ENCODE measurements around the gene PRDM16. TPM values are rescaled to one million over a fixed set of nuclear protein-coding genes. Genes with fewer than 3 reads are reported as not detected.

Gene PRDM16
- total and polyA plus RNA-seq, 7 donors: 0.04 to 1.2 (median 0.31) TPM

DNA sequence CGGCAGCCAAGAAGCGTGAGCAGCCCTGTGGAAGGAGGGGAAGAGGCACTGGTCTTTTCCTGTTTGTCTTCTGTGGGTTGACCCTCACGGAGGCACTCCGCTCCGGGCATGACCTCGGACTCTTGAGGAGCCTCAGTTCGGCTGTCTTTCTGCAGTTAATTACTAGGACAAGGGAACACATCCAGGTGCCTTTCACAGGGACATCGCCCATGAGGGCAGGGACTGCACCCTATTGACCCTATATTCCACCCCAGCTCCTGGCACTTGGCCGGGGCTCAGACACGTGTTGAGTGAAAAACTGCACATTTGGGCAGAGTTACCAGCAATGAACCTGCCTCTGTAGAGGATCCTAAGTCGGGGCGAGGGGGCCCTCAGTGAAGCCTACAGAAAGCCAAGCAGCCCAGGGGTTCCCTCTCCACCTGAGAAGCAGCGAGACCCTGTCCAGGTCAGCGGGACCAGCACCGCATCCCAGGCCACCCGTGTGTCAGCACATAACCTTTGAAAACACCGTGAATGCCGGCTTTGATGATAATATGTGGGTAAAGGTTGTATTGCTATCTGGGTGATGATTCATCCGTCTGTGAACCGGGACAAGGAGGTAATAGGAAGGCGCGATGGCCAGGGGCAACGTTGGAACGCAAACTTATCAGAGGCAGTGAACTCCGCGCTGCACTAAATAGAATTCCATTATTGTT lies 224.0 kb downstream of the PRDM16 start:
- no peaks in the 10 kb centered on the region for H3K36me3 ChIP-seq (ENCODE audit: insufficient read depth in 1 of 2, low read depth in 1 of 2)
- WGBS, 3 donors: 80 to 85% (median 83%) methylated on average over 26 of the region's 26 CpGs
- no peaks in the 10 kb centered on the region for H3K9me3 ChIP-seq
- H3K4me3 ChIP-seq: no peak overlapping the region
- ATAC-seq (no peak), DNase-seq (no peak)
- TF ChIP-seq, protein P1, sequence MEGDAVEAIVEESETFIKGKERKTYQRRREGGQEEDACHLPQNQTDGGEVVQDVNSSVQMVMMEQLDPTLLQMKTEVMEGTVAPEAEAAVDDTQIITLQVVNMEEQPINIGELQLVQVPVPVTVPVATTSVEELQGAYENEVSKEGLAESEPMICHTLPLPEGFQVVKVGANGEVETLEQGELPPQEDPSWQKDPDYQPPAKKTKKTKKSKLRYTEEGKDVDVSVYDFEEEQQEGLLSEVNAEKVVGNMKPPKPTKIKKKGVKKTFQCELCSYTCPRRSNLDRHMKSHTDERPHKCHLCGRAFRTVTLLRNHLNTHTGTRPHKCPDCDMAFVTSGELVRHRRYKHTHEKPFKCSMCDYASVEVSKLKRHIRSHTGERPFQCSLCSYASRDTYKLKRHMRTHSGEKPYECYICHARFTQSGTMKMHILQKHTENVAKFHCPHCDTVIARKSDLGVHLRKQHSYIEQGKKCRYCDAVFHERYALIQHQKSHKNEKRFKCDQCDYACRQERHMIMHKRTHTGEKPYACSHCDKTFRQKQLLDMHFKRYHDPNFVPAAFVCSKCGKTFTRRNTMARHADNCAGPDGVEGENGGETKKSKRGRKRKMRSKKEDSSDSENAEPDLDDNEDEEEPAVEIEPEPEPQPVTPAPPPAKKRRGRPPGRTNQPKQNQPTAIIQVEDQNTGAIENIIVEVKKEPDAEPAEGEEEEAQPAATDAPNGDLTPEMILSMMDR (IDR thresholded peaks at IDR 0.05): no peak
- no peaks in the 10 kb centered on the region for H3K4me1 ChIP-seq
- intact Hi-C loops (cut with DNase I): no loop called here
- H3K27me3 ChIP-seq (ENCODE audit: insufficient read depth in 3 of 3, low read length in 2 of 3): peaks cover 0 to 35% (median 6%) of the 10 kb centered on the region in 3 donors
- no peak overlapping the region for H3K27ac ChIP-seq

DNA sequence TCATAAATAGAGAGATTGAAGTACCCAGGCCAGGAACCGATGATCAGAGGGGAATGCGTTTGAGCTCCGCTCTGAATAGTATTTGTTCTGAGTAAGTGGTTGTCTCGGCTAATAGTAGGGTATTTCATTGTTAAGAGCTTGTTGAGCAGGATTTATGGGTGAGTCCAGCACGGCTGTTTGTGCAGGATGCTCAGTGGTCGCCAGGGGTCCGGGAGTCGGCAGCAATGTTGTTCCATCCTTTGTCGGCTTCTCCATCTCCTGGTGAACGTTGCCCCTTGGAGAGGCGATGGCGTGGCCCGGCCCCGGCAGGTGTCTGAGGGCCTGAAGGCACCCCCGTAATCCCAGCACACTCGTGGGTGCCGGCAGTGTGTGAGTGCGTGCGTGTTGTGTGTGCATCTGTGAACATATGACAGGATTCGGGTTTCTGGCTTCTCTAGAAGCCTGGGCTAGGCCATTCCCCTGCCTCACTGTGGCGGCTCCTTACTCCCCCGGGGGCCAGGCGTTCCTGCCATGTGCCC lies 224.6 kb downstream of the PRDM16 start:
- Histone ChIP-seq H3K9me3 (no peaks in the 10 kb centered on the region), H3K27me3 (ENCODE audit: insufficient read depth in 3 of 3, low read length in 2 of 3) (peaks cover 0 to 34% (median 6%) of the 10 kb centered on the region in 3 donors), H3K4me1 (no peaks in the 10 kb centered on the region), H3K36me3 (ENCODE audit: insufficient read depth in 1 of 2, low read depth in 1 of 2) (no peaks in the 10 kb centered on the region), H3K4me3 (no peak overlapping the region), H3K27ac (no peak overlapping the region)
- TF ChIP-seq, protein P1 (IDR thresholded peaks at IDR 0.05): no peak
- ATAC-seq (no peak), DNase-seq (no peak)
- intact Hi-C loops (cut with DNase I): no loop called here
- WGBS, 3 donors: 68 to 72% (median 71%) methylated on average over 23 of the region's 23 CpGs

DNA sequence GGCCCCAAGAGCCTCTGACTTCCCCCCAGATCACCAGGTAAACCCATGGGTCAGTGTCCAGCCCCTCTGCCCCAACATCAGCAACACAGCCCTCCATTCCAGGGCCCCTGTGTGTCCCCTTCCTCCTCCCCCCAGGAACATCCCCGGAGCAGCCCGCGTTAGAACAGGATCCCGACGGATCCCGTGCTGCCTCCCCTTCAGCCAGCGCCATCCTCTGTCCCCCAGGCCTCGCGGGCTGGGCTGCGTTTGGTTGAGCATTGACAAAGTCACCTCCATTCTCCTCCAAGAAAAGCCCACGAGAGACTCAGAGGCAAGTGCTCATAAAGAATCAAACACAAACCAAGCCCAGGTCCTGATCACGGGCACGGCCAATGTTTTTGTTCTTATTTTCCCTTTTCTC lies 225.4 kb downstream of the PRDM16 start:
- Histone ChIP-seq H3K4me3 (no peak overlapping the region), H3K36me3 (ENCODE audit: insufficient read depth in 1 of 2, low read depth in 1 of 2) (no peaks in the 10 kb centered on the region), H3K27me3 (ENCODE audit: insufficient read depth in 3 of 3, low read length in 2 of 3) (peaks cover 0 to 26% (median 6%) of the 10 kb centered on the region in 3 donors), H3K27ac (no peak overlapping the region), H3K4me1 (no peaks in the 10 kb centered on the region), H3K9me3 (no peaks in the 10 kb centered on the region)
- no peak for DNase-seq
- no peak for ATAC-seq
- WGBS, 3 donors: 85 to 92% (median 86%) methylated on average over 13 of the region's 13 CpGs
- intact Hi-C loops (cut with DNase I): no loop called here
- TF ChIP-seq, protein P1 (IDR thresholded peaks at IDR 0.05): no peak

DNA sequence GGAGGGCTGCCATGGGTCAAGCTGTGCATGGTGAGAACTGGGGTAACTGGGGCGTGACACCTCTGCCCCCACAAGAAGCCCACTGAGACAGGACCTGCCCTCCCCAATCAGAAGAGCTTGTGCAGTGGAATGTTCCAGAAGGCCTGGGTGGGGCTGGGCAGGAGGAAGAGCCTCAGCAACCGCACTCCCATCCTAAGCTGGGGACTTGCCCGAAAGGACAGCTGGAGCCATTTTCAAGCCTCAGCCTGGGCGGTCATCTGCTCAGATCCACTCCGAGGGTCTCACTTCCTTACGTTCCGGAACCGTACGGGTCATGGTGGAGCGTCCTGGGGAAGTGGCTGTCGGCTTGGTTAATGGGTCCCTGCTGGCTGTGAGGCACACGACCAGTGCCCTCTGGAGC lies 226.8 kb downstream of the PRDM16 start:
- no peak overlapping the region for H3K27ac ChIP-seq
- DNase-seq (no peak), ATAC-seq (no peak)
- peaks cover 0 to 24% (median 6%) of the 10 kb centered on the region in 3 donors for H3K27me3 ChIP-seq (ENCODE audit: insufficient read depth in 3 of 3, low read length in 2 of 3)
- 55 to 75% (median 63%) methylated on average over 12 of the region's 12 CpGs for WGBS, 3 donors
- H3K9me3 ChIP-seq: no peaks in the 10 kb centered on the region
- no peaks in the 10 kb centered on the region for H3K36me3 ChIP-seq (ENCODE audit: insufficient read depth in 1 of 2, low read depth in 1 of 2)
- no peak overlapping the region for H3K4me3 ChIP-seq
- no peaks in the 10 kb centered on the region for H3K4me1 ChIP-seq
- TF ChIP-seq, protein P1 (IDR thresholded peaks at IDR 0.05): no peak
- intact Hi-C loops (cut with DNase I): no loop called here
